Bladder microvascular endothelial cell (primary cell): ENCODE data around the gene EBF4. TPM values are rescaled to one million over a fixed set of nuclear protein-coding genes. Genes with fewer than 3 reads are reported as not detected.

Experiments
- total RNA-seq: library from RNA; depleted of rRNA; stranded (reverse); fragments of >200 nt; gene quantifications from 2 replicates; pipeline ENCODE4 v1.2.3, GENCODE V29; 2014

EBF4 gene, protein sequence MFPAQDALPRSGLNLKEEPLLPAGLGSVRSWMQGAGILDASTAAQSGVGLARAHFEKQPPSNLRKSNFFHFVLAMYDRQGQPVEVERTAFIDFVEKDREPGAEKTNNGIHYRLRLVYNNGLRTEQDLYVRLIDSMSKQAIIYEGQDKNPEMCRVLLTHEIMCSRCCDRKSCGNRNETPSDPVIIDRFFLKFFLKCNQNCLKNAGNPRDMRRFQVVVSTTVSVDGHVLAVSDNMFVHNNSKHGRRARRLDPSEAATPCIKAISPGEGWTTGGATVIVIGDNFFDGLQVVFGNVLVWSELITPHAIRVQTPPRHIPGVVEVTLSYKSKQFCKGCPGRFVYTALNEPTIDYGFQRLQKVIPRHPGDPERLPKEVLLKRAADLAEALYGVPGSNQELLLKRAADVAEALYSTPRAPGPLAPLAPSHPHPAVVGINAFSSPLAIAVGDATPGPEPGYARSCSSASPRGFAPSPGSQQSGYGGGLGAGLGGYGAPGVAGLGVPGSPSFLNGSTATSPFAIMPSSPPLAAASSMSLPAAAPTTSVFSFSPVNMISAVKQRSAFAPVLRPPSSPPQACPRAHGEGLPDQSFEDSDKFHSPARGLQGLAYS
- total RNA-seq, result under 0.01 and 2.6 TPM in 2 replicates

GRCh38 chr20:2692036-2692885 is at the start of gene EBF4:
Gene EBF4 (plus strand): TSS chr20:2692780. CDS start chr20:2693646, 866 bp downstream.

GRCh38 chr20:2651772-2652723 is 40.5 kb upstream of the EBF4 start, which contains the start of gene NOP56:
Gene NOP56 (plus strand): TSS chr20:2652632. CDS start chr20:2652661, 29 bp downstream.

GRCh38 chr20:2663887-2664719 is 28.5 kb upstream of the EBF4 start, which contains the start of gene IDH3B:
Gene IDH3B (minus strand): TSS chr20:2664216. CDS start chr20:2664188, 28 bp downstream.

DNA sequence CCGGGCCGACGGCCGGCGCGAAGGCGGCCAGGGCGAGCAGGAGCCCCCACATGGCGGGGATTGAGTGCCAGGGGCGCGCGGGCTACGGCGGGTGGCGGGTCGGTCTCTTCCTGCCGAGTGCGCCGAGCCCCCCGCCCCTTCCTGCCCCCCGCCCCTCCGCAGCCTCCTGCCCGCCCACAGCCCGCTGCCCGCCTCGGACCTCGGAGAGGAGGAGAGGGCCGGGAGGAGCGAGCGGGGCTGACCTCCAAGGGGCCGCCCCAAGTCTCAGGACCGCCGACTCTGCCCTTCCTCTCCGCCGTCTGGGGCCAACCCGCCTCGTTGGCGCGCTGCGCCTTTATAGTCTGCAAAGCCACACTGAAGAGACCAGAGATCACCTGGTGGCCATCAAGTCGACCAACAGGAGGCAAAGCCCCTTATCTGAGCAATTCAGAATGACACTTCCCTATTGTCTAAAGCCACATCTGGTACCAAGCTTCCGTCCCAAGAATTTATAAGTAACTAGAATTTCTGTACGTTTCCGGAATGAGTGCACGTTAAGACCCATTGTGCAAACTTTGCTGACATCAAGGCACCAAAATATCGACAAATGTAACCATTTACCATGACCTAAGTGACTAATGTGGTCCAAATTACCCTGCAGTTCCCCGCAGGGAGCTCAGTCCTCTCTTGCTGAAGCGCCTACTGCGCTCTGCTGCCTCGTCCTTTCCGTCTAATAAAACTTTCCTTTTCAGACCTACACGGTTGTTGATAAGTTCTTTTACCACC is 108.1 kb downstream of the EBF4 start, which contains the start of gene CPXM1:
Gene CPXM1, minus strand, starts transcription at position 107 of the 765 bp plus-strand sequence. Its CDS starts 55 bp downstream, at position 52.

Other genes with a start within 250 kb of the EBF4 start
- gene SNRPB, start 222.0 kb upstream of the EBF4 start, total RNA-seq, result 137 and 233 TPM in 2 replicates
- gene ZNF343, start 183.9 kb upstream of the EBF4 start, total RNA-seq, result 6.8 and 12.7 TPM in 2 replicates
- not detected in 2 replicates for gene TMC2, start 156.2 kb upstream of the EBF4 start, total RNA-seq
- 148 and 221 TPM in 2 replicates for gene NOP56, start 40.1 kb upstream of the EBF4 start, total RNA-seq
- 103 and 111 TPM in 2 replicates for gene IDH3B, start 28.6 kb upstream of the EBF4 start, total RNA-seq
- gene CPXM1, start 107.8 kb downstream of the EBF4 start, total RNA-seq, result under 0.01 and 0.38 TPM in 2 replicates
- gene C20orf141, start 122.2 kb downstream of the EBF4 start, total RNA-seq, result not detected in 2 replicates
- not detected in 2 replicates for gene TMEM239, start 123.6 kb downstream of the EBF4 start, total RNA-seq
- gene PCED1A, start 147.9 kb downstream of the EBF4 start, total RNA-seq, result 11.5 and 22.4 TPM in 2 replicates
- gene VPS16, start 148.0 kb downstream of the EBF4 start, total RNA-seq, result 42.3 and 52.3 TPM in 2 replicates
- 19.8 and 29.6 TPM in 2 replicates for gene PTPRA, start 180.7 kb downstream of the EBF4 start, total RNA-seq